Heart left ventricle (tissue), 16 donors: ENCODE results near the gene NFATC2IP. TPM values are rescaled to one million over a fixed set of nuclear protein-coding genes. Genes with fewer than 3 reads are reported as not detected.

Experiments
- ATAC-seq, 4 donors: fragments of 200-7000 bp; cut with Tn5 transposase; one replicate each; pipeline ENCODE4 v1.9.1; 2020 to 2022; ENCODE audit warnings: moderate library complexity in 4 of 4, mild to moderate bottlenecking in 3 of 4, moderate number of reproducible peaks in 1 of 4
- DNase-seq, 5 donors: peaks; one replicate each; pipeline ENCODE4 v3.0.0-alpha.2; 2020
- H3K27ac ChIP-seq, 12 donors: fragments of 200-600 bp; sonication (generic) in 4 of 12; one replicate each; pipeline versions ENCODE4 v1.5.0 to v1.8.0; 2016 to 2022; ENCODE audit warnings: mild to moderate bottlenecking in 2 of 12
- H3K27me3 ChIP-seq, 9 donors: fragments of 200-600 bp; sonication (generic) in 2 of 9; one replicate each; pipeline versions ENCODE4 v1.5.1 to v1.8.0; 2016 to 2022; ENCODE audit warnings: mild to moderate bottlenecking in 3 of 9
- H3K36me3 ChIP-seq, 9 donors: fragments of 200-600 bp; sonication (generic) in 2 of 9; one replicate each; pipeline versions ENCODE4 v1.5.0 to v1.8.0; 2018 to 2022; ENCODE audit warnings: mild to moderate bottlenecking in 2 of 9
- H3K4me1 ChIP-seq, 12 donors: fragments of 200-600 bp; sonication (generic) in 4 of 12; one replicate each; pipeline versions ENCODE4 v1.5.0 to v1.8.0; 2016 to 2022; ENCODE audit warnings: mild to moderate bottlenecking in 3 of 12
- H3K4me3 ChIP-seq, 12 donors: fragments of 200-600 bp; sonication (generic) in 4 of 12; one replicate each; pipeline versions ENCODE4 v1.5.0 to v1.8.0; 2017 to 2022; ENCODE audit warnings: mild to moderate bottlenecking in 9 of 12, moderate library complexity in 4 of 12
- H3K9me3 ChIP-seq, 12 donors: fragments of 200-600 bp; sonication (generic) in 4 of 12; one replicate each; pipeline versions ENCODE4 v1.5.0 to v1.8.0; 2016 to 2022; ENCODE audit warnings: mild to moderate bottlenecking in 1 of 12
- POLR2A ChIP-seq, 2 donors: fragments of 450-650 bp; IDR thresholded peaks; one replicate each; pipeline ENCODE4 v1.6.1; 2017; ENCODE audit warnings: antibody characterized with exemption in 2 of 2, mild to moderate bottlenecking in 2 of 2, moderate library complexity in 2 of 2
- WGBS, 4 donors: extraction: QIAGEN DNeasy Blood & Tissue Kit in 2 of 4; methylation state at CpG; one replicate each; pipeline versions ENCODE4 v1.1.5 to v1.1.7; 2013 to 2018; 5-methylcytosine and 5-hydroxymethylcytosine counted together
- intact Hi-C, 10 donors: fragments of 100-400 bp; cut with DNase I; formaldehyde crosslinking; loops; one replicate each; pipeline versions ENCODE4 v1.11.1 to v1.14.2; 2022
- polyA plus RNA-seq, 2 donors: library from polyadenylated mRNA; stranded (reverse); fragments of 200-250 nt; gene quantifications; one replicate each; pipeline ENCODE4 v1.2.3, GENCODE V29; 2013
- total RNA-seq, 9 donors: library from RNA; depleted of rRNA in 2 of 9; stranded (reverse); fragments of >200 nt in 2 of 9; fragmentation: NEBNext Ultra II Directional in 3 of 9; extraction: Animal tissue kit (Norgen Biotek cat#: 25700) in 3 of 9; gene quantifications; one replicate each; pipeline versions ENCODE4 v1.1.0 to v1.2.4, GENCODE V29; 2016 to 2023
- TF ChIP-seq, protein P1 (sequence below), 12 donors: fragments of 200-600 bp; sonication (generic) in 4 of 12; IDR thresholded peaks; one replicate each; pipeline versions ENCODE4 v1.5.0 to v1.8.0; 2018 to 2022; ENCODE audit warnings: antibody characterized with exemption in 12 of 12, mild to moderate bottlenecking in 5 of 12
- donor health status: ischemic (EF 13 %, LVEDD 7.1; RV severe dilation, severe dysfunction).
- donor health status: healthy with polysubstance abuse.
- donor health status: DM: no; HTN: yes; CAD: no.
- donor health status: DM: no; HTN: no; CAD: no.
- donor health status: ischemic (EF 25% LVEDD 6.9; RV normal size, moderate dysfunction).
- donor health status: ischemic (EF 25% LVEDD 5.7; RV mildly dilated, moderate dysfunction).
- donor health status: healthy.
- donor health status: DM: yes; HTN: yes; CAD: no.
- donor health status: ischemic (EF 35%, LVEDD 5.7; RV mildly dilated, moderate dysfunction).
- donor health status: nonischemic (EF 11% LVEDD 7.7; RV severe dilation, severe dysfunction).
- donor health status: DM: yes; HTN: yes; CAD: no.
- donor health status: PGD.
- donor health status: ischemic (EF 29% LVEDD 5.4; RV normal size, mild dysfunction).
- donor health status: nonischemic (EF 23%, LVEDD 6.1; RV moderate dilation, normal function).

The NFATC2IP gene
- total and polyA plus RNA-seq, 11 donors: 11.1 to 25.3 (median 19.5) TPM

DNA sequence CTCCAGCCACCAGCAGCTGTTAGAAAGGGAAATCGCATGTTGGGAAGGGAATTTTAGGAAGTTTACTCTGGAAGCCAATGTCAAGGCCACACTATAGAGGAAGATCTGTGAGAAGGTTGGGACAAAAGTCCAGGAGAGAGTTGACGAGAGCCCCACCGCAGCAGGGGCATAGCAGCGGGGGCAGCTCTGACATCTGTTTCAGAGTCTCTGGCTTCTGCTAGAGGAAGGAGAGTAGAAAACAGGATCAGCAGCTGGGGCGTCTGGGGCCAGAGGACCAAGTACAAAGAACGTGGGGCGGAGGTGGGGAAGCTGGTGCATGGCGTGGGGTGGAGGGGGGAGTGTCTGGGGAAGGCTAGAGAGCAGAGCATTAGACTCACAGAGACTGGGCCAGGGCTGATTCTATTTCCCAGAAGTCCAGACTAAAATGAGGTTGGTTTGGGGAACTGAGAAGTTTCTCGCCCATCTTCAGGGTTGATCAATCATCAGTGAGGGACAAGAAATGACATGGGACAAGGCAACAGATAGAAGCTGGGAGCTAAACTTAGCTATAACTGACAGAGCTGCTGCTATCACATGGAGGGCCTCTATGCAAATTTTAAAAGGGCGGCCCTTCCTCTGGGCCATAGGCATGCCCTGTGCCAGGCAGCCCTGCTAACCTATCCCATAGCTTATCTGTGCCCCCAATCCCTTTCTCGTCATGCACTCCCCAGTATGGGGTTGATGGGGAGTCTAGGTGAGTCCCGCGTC is 26.9 kb upstream of the NFATC2IP start:
- ATAC-seq (no peak), DNase-seq (peak in 1 of 5 donors; percentile 4)
- Histone ChIP-seq H3K36me3 (peaks cover 0 to 36% (median 19%) of the 10 kb centered on the region in 9 donors), H3K9me3 (no peaks in the 10 kb centered on the region), H3K27me3 (no peaks in the 10 kb centered on the region), H3K4me1 (peaks cover 0 to 14% (median 8%) of the 10 kb centered on the region in 12 donors), H3K27ac (peak overlapping the region in 8 of 12 donors; percentile 90 to 100 (median 99)), H3K4me3 (peak overlapping the region in 9 of 12 donors; percentile 62 to 95 (median 85))
- TF ChIP-seq, protein P1, sequence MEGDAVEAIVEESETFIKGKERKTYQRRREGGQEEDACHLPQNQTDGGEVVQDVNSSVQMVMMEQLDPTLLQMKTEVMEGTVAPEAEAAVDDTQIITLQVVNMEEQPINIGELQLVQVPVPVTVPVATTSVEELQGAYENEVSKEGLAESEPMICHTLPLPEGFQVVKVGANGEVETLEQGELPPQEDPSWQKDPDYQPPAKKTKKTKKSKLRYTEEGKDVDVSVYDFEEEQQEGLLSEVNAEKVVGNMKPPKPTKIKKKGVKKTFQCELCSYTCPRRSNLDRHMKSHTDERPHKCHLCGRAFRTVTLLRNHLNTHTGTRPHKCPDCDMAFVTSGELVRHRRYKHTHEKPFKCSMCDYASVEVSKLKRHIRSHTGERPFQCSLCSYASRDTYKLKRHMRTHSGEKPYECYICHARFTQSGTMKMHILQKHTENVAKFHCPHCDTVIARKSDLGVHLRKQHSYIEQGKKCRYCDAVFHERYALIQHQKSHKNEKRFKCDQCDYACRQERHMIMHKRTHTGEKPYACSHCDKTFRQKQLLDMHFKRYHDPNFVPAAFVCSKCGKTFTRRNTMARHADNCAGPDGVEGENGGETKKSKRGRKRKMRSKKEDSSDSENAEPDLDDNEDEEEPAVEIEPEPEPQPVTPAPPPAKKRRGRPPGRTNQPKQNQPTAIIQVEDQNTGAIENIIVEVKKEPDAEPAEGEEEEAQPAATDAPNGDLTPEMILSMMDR (IDR thresholded peaks at IDR 0.05): no peak
- TF ChIP-seq POLR2A (IDR thresholded peaks at IDR 0.05): no peak
- WGBS, 4 donors: 69 to 75% (median 71%) methylated on average over 13 of the region's 13 CpGs
- intact Hi-C loops: loop anchor here in 4 of 10 donors (1.0 to 10.0 kb wide), 5 partner anchors 21 to 59 kb away; partner anchors contain the start of genes ATP2A1 (in 1 of the 4) and SH2B1 (in 1 of the 4)

DNA sequence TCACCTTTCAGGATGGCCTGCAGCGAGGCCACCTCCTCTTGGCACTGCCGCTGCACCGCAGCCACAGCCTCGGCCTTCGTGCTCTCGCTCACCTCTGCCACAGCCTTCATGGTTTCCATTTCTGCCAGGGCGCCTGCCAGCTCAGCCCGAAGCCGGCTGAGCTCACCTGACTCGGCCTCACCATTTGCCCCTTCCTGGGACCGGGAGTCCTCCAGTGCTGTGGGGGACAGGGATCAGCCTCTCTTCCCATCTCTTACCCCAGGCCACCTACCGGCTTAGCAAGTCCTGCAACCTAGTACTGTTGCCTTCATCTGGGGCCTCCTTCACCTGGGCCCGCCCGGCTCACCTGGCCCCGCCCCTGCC is 26.4 kb upstream of the NFATC2IP start:
- H3K27me3 ChIP-seq: no peaks in the 10 kb centered on the region
- H3K27ac ChIP-seq: peak overlapping the region; percentile 87 to 100 (median 99)
- no peaks in the 10 kb centered on the region for H3K9me3 ChIP-seq
- H3K4me3 ChIP-seq: peak overlapping the region; percentile 62 to 95 (median 83)
- no peak for TF ChIP-seq POLR2A (IDR thresholded peaks at IDR 0.05)
- TF ChIP-seq, protein P1 (IDR thresholded peaks at IDR 0.05): no peak
- no peak for DNase-seq
- H3K36me3 ChIP-seq: peaks cover 0 to 30% (median 13%) of the 10 kb centered on the region in 9 donors
- intact Hi-C loops: loop anchor here in 4 of 10 donors (1.0 to 10.0 kb wide), 5 partner anchors 20 to 60 kb away; partner anchors contain the start of genes ATP2A1 (in 1 of the 4) and SH2B1 (in 1 of the 4)
- ATAC-seq: no peak
- WGBS, 4 donors: 33 to 39% (median 37%) methylated on average over 14 to 15 of the region's 15 CpGs
- H3K4me1 ChIP-seq: peaks cover 0 to 14% (median 8%) of the 10 kb centered on the region in 12 donors

DNA sequence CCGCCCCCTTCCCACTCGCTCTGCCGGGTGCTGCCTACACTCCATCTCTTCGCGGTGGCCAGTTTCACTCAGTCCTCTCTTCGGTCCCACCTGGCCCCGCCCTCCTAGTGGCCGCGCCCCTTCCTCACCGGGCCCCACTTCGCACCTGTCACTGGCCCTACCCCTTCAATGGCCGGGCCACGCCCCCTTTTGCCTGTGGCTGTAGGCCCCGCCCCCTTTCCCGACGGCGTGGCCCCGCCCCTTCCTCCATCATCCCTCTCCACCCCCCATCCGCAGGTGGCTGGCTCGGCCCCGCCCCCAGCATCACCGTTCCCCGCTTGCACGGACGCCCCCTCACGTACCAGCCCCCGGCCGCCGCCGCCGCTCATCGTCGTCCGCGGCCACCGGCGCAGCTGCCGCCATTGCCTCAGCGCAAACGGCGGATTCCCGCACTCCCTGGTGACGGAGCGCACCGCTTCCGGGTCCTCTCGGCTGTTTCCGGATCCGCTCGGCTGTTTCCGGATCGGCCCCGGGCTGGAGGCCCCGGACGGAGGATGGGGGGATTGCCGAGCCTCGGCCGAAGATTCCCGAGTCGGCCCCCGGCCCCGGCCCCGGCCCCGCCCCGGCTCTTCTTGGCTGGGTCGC is 25.9 kb upstream of the NFATC2IP start, which contains the start of gene RABEP2:
Gene RABEP2 (minus strand): TSS at position 477 of the 624 bp plus-strand sequence. CDS start 75 bp downstream, at position 402.
- TF ChIP-seq POLR2A (IDR thresholded peaks at IDR 0.05): peak in 1 of 2 donors; percentile 27
- TF ChIP-seq, protein P1 (IDR thresholded peaks at IDR 0.05): no peak
- Histone ChIP-seq H3K9me3 (no peaks in the 10 kb centered on the region), H3K36me3 (peaks cover 0 to 26% (median 8%) of the 10 kb centered on the region in 9 donors), H3K4me1 (peaks cover 0 to 14% (median 8%) of the 10 kb centered on the region in 12 donors), H3K4me3 (peak within 1 kb of the TSS; percentile 62 to 95 (median 83)), H3K27ac (peak within 1 kb of the TSS; percentile 87 to 100 (median 99)), H3K27me3 (no peaks in the 10 kb centered on the region)
- ATAC-seq (peak; percentile 84 to 94 (median 94)), DNase-seq (peak; percentile 93 to 98 (median 93))
- WGBS, 4 donors: 1 to 4% (median 1%) methylated on average over 26 to 66 of the region's 66 CpGs
- intact Hi-C loops: loop anchor here in 7 of 10 donors (1.0 to 10.0 kb wide), 10 partner anchors 20 to 103 kb away; partner anchors contain the start of genes SH2B1 (in 4 of the 7), ATP2A1 (in 1 of the 7), ATXN2L (in 1 of the 7) and NFATC2IP (in 1 of the 7)
